Stimulated activated CD8-positive, alpha-beta memory T cell treated with anti-CD3 and anti-CD28 coated beads, Interleukin-15, amount 100 ng/mL, for 1 hour (primary cell): ENCODE measurements around the gene TAS2R8.
"Not testable (repeated sequence)": the region's sequence is repeated elsewhere in the genome, so short reads cannot be mapped to it uniquely, and the experiment has no call there.

Source experiments
- DNase-seq: peaks from one replicate; pipeline ENCODE4 v3.0.0-alpha.2; 2020; ENCODE audit warnings: low read depth

TAS2R8 gene

GRCh38 chr12:10807186-10807585 lies at the start of gene TAS2R8:
Gene TAS2R8, minus strand, starts transcription at chr12:10807286. Its CDS starts 306 bp downstream, at chr12:10806980.
- DNase-seq = no peak

GRCh38 chr12:10855807-10856206 lies 48.7 kb upstream of the TAS2R8 start:
- DNase-seq = no peak

- no peak for DNase-seq
Observed at GRCh38 chr12:10853776-10854175, 46.7 kb upstream of the TAS2R8 start.

GRCh38 chr12:10851243-10851858 lies 44.3 kb upstream of the TAS2R8 start:
- no peak for DNase-seq

- no peak for DNase-seq
Observed at GRCh38 chr12:10849425-10849878, 42.4 kb upstream of the TAS2R8 start, which contains the start of gene PRR4. Gene PRR4, minus strand, starts transcription at chr12:10849475. Its CDS starts 38 bp downstream, at chr12:10849437.

- no peak for DNase-seq
Observed at GRCh38 chr12:10847744-10848143, 40.7 kb upstream of the TAS2R8 start.

GRCh38 chr12:10842862-10843261 lies 35.8 kb upstream of the TAS2R8 start:
- no peak for DNase-seq

GRCh38 chr12:10838461-10838860 lies 31.4 kb upstream of the TAS2R8 start:
- no peak for DNase-seq

GRCh38 chr12:10829994-10830393 lies 22.9 kb upstream of the TAS2R8 start:
- DNase-seq = no peak

- no peak for DNase-seq
Observed at GRCh38 chr12:10826258-10826657, 19.2 kb upstream of the TAS2R8 start, which contains the start of gene TAS2R10. Gene TAS2R10, minus strand, starts transcription at chr12:10826358. Its CDS starts 89 bp downstream, at chr12:10826269.

GRCh38 chr12:10824957-10825356 lies 17.9 kb upstream of the TAS2R8 start:
- DNase-seq = no peak

GRCh38 chr12:10811883-10812536 lies 4.9 kb upstream of the TAS2R8 start:
- no peak for DNase-seq

GRCh38 chr12:10810068-10810467 lies 3.0 kb upstream of the TAS2R8 start, which contains the start of gene TAS2R9:
Gene TAS2R9, minus strand, starts transcription at chr12:10810168. Its CDS starts 93 bp downstream, at chr12:10810075.
- DNase-seq = no peak

GRCh38 chr12:10802587-10802986 lies 4.5 kb downstream of the TAS2R8 start, which contains the start of gene TAS2R7:
Gene TAS2R7, minus strand, starts transcription at chr12:10802627. Its CDS starts 57 bp downstream, at chr12:10802570.
- DNase-seq = no peak

- DNase-seq = no peak
Observed at GRCh38 chr12:10801741-10802140, 5.3 kb downstream of the TAS2R8 start.

GRCh38 chr12:10794222-10794621 lies 12.9 kb downstream of the TAS2R8 start:
- DNase-seq = no peak

GRCh38 chr12:10791769-10792168 lies 15.3 kb downstream of the TAS2R8 start:
- DNase-seq = not testable (repeated sequence)

GRCh38 chr12:10783252-10783651 lies 23.8 kb downstream of the TAS2R8 start:
- no peak for DNase-seq

- DNase-seq = no peak
Observed at GRCh38 chr12:10779103-10779502, 28.0 kb downstream of the TAS2R8 start.

- no peak for DNase-seq
Observed at GRCh38 chr12:10771132-10771733, 35.9 kb downstream of the TAS2R8 start.

GRCh38 chr12:10759657-10760056 lies 47.4 kb downstream of the TAS2R8 start:
- DNase-seq = no peak

- no peak for DNase-seq
Observed at GRCh38 chr12:10756194-10756593, 50.9 kb downstream of the TAS2R8 start.
